ENCODE results near the gene DIP2B.
"Not testable (repeated sequence)": the region's sequence is repeated elsewhere in the genome, so short reads cannot be mapped to it uniquely, and the experiment has no call there.

DIP2B gene

GRCh38 chr12:50504798-50505674, at the start of gene DIP2B:
Gene DIP2B, plus strand, starts transcription at chr12:50504985. Its CDS starts 156 bp downstream, at chr12:50505141.
- DNase-seq: peak; percentile 70

GRCh38 chr12:50458606-50459005, 46.2 kb upstream of the DIP2B start:
- no peak for DNase-seq

- DNase-seq: no peak
These were observed 37.3 kb upstream of the DIP2B start for GRCh38 chr12:50467439-50467838.

- DNase-seq: no peak
These were observed 27.4 kb upstream of the DIP2B start for GRCh38 chr12:50477241-50477832.

GRCh38 chr12:50482571-50482970, 22.2 kb upstream of the DIP2B start:
- DNase-seq: no peak

- no peak for DNase-seq
These were observed 21.3 kb upstream of the DIP2B start for GRCh38 chr12:50483488-50483887.

GRCh38 chr12:50488801-50489200, 16.0 kb upstream of the DIP2B start:
- DNase-seq: no peak

GRCh38 chr12:50498119-50498518, 6.7 kb upstream of the DIP2B start:
- not testable (repeated sequence) for DNase-seq

- no peak for DNase-seq
These were observed 1.1 kb downstream of the DIP2B start for GRCh38 chr12:50505675-50506530.

- DNase-seq: no peak
These were observed 2.1 kb downstream of the DIP2B start for GRCh38 chr12:50506753-50507473.

- DNase-seq: no peak
These were observed 2.7 kb downstream of the DIP2B start for GRCh38 chr12:50507474-50507838.

- DNase-seq: no peak
These were observed 3.1 kb downstream of the DIP2B start for GRCh38 chr12:50507930-50508329.

GRCh38 chr12:50508414-50508813, 3.6 kb downstream of the DIP2B start:
- no peak for DNase-seq

GRCh38 chr12:50508970-50509663, 4.3 kb downstream of the DIP2B start:
- DNase-seq: no peak

GRCh38 chr12:50514526-50515276, 9.9 kb downstream of the DIP2B start:
- DNase-seq: no peak

- DNase-seq: no peak
These were observed 10.8 kb downstream of the DIP2B start for GRCh38 chr12:50515587-50515986.

GRCh38 chr12:50517421-50518048, 12.8 kb downstream of the DIP2B start:
- DNase-seq: no peak

- no peak for DNase-seq
These were observed 13.3 kb downstream of the DIP2B start for GRCh38 chr12:50518090-50518489.

- no peak for DNase-seq
These were observed 14.6 kb downstream of the DIP2B start for GRCh38 chr12:50519353-50519752.

- DNase-seq: no peak
These were observed 15.8 kb downstream of the DIP2B start for GRCh38 chr12:50520416-50521207.
